Liver (tissue), 9 donors: ENCODE data around the gene ARAF. TPM values are rescaled to one million over a fixed set of nuclear protein-coding genes. Genes with fewer than 3 reads are reported as not detected.
"Not testable (repeated sequence)": the region's sequence is repeated elsewhere in the genome, so short reads cannot be mapped to it uniquely, and the experiment has no call there.

Experiments
- DNase-seq: peaks from one replicate; pipeline ENCODE4 v3.0.0-alpha.2; 2017; ENCODE audit warnings: low spot score
- H3K27ac ChIP-seq, 2 donors: one replicate each; pipeline ENCODE4 v1.7.0; 2013; ENCODE audit warnings: inconsistent platforms in 2 of 2, low read length in 2 of 2, control low read depth in 1 of 2, low read depth in 1 of 2, mild to moderate bottlenecking in 1 of 2
- H3K27me3 ChIP-seq, 4 donors: one replicate each; pipeline versions ENCODE4 v1.6.1 to v1.7.0; 2013; ENCODE audit warnings: low read length in 3 of 4, inconsistent platforms in 1 of 4, mild to moderate bottlenecking in 1 of 4, moderate library complexity in 1 of 4; ENCODE audit not compliant: control insufficient read depth in 4 of 4, insufficient read depth in 4 of 4
- H3K36me3 ChIP-seq, 4 donors: one replicate each; pipeline versions ENCODE4 v1.6.1 to v1.7.0; 2013; ENCODE audit warnings: low read length in 3 of 4, mild to moderate bottlenecking in 3 of 4, low read depth in 1 of 4, moderate library complexity in 1 of 4; ENCODE audit not compliant: control insufficient read depth in 4 of 4, insufficient read depth in 3 of 4
- H3K4me1 ChIP-seq, 4 donors: one replicate each; pipeline versions ENCODE4 v1.6.1 to v1.7.0; 2013; ENCODE audit warnings: low read length in 3 of 4, mild to moderate bottlenecking in 3 of 4, moderate library complexity in 1 of 4; ENCODE audit not compliant: control insufficient read depth in 4 of 4, insufficient read depth in 4 of 4
- H3K4me3 ChIP-seq, 3 donors: one replicate each; pipeline versions ENCODE4 v1.6.1 to v1.7.0; 2013; ENCODE audit warnings: low read length in 3 of 3, control low read depth in 1 of 3, low read depth in 1 of 3, mild to moderate bottlenecking in 1 of 3
- H3K9ac ChIP-seq, 2 donors: one replicate each; pipeline ENCODE4 v1.7.0; 2013; ENCODE audit warnings: low read length in 2 of 2, mild to moderate bottlenecking in 2 of 2, moderate library complexity in 2 of 2, control low read depth in 1 of 2, low read depth in 1 of 2
- H3K9me3 ChIP-seq, 4 donors: one replicate each; pipeline versions ENCODE4 v1.6.1 to v1.7.0; 2013; ENCODE audit warnings: low read length in 3 of 4; ENCODE audit not compliant: control insufficient read depth in 4 of 4
- EGR1 ChIP-seq, 2 donors: IDR thresholded peaks; 2 replicates each; pipeline ENCODE4 v1.6.1; 2016 to 2018; ENCODE audit warnings: antibody characterized with exemption in 2 of 2, low read depth in 2 of 2
- FOXA1 ChIP-seq: IDR thresholded peaks from 2 replicates; pipeline ENCODE4 v1.6.1; 2016; ENCODE audit warnings: antibody characterized with exemption
- FOXA2 ChIP-seq: IDR thresholded peaks from 2 replicates; pipeline ENCODE4 v1.6.1; 2016; ENCODE audit warnings: antibody characterized with exemption
- GABPA ChIP-seq, 2 donors: IDR thresholded peaks in 1 of 2; conservative IDR thresholded peaks in 1 of 2; 2 replicates each; pipeline ENCODE4 v1.6.1; 2016; ENCODE audit warnings: antibody characterized with exemption in 2 of 2, mild to moderate bottlenecking in 1 of 2, moderate library complexity in 1 of 2
- HNF4A ChIP-seq, 2 donors: conservative IDR thresholded peaks; 2 replicates each; pipeline ENCODE4 v1.6.1; 2016; ENCODE audit warnings: antibody characterized with exemption in 2 of 2, mild to moderate bottlenecking in 2 of 2
- HNF4G ChIP-seq: IDR thresholded peaks from 2 replicates; pipeline ENCODE4 v1.6.1; 2016; ENCODE audit warnings: antibody characterized with exemption
- JUND ChIP-seq, 2 donors: IDR thresholded peaks; 2 replicates each; pipeline ENCODE4 v1.6.1; 2016; ENCODE audit warnings: antibody characterized with exemption in 2 of 2
- NR2F2 ChIP-seq: IDR thresholded peaks from 2 replicates; pipeline ENCODE4 v1.6.1; 2016; ENCODE audit warnings: antibody characterized with exemption
- RXRA ChIP-seq, 2 donors: IDR thresholded peaks; 2 replicates each; pipeline ENCODE4 v1.6.1; 2017 to 2018; ENCODE audit warnings: antibody characterized with exemption in 2 of 2, mild to moderate bottlenecking in 1 of 2
- SP1 ChIP-seq: IDR thresholded peaks from 2 replicates; pipeline ENCODE4 v1.6.1; 2018; ENCODE audit warnings: antibody characterized with exemption, mild to moderate bottlenecking
- TAF1 ChIP-seq: conservative IDR thresholded peaks from 2 replicates; pipeline ENCODE4 v1.6.1; 2016; ENCODE audit warnings: antibody characterized with exemption, mild to moderate bottlenecking
- YY1 ChIP-seq: IDR thresholded peaks from 2 replicates; pipeline ENCODE4 v1.6.1; 2016; ENCODE audit warnings: antibody characterized with exemption, mild to moderate bottlenecking
- WGBS: extraction: QIAGEN DNeasy Blood & Tissue Kit; methylation state at CpG from one replicate; pipeline ENCODE4 v1.1.7; 2013; 5-methylcytosine and 5-hydroxymethylcytosine counted together
- polyA plus RNA-seq, 2 donors: library from polyadenylated mRNA; stranded (reverse) in 1 of 2; unstranded in 1 of 2; fragments of 200-250 nt in 1 of 2; fragments of >200 nt in 1 of 2; fragmentation: Nextera tagmentation in 1 of 2; extraction: Ambion mirVana in 1 of 2; gene quantifications; one replicate each; pipeline versions ENCODE4 v1.2.1 to v1.2.3, GENCODE V29; 2013 to 2015
- total RNA-seq, 2 donors: library from RNA; depleted of rRNA; stranded (reverse); fragments of >200 nt; gene quantifications; one replicate each; pipeline ENCODE4 v1.2.3, GENCODE V29; 2014
- TF ChIP-seq, protein P1 (sequence below): IDR thresholded peaks from 2 replicates; pipeline ENCODE4 v1.6.1; 2016; ENCODE audit warnings: antibody characterized with exemption
- TF ChIP-seq, protein P2 (sequence below): IDR thresholded peaks from 2 replicates; pipeline ENCODE4 v1.6.1; 2016; ENCODE audit warnings: antibody characterized with exemption
- TF ChIP-seq, protein P3 (sequence below): IDR thresholded peaks from 2 replicates; pipeline ENCODE4 v1.6.1; 2016; ENCODE audit warnings: antibody characterized with exemption, mild to moderate bottlenecking
- TF ChIP-seq, protein P4 (sequence below): fragments of 150-350 bp; IDR thresholded peaks from 2 replicates; pipeline ENCODE4 v1.5.1; 2017; ENCODE audit warnings: improper control_type of control experiment, low read depth, low read length; ENCODE audit not compliant: missing input control
- donor health status: healthy.
- donor health status: healthy.
- donor health status: healthy.
- donor health status: healthy.
- donor health status: healthy.

The ARAF gene
- total and polyA plus RNA-seq, 4 donors = 16.2 to 59.8 (median 38.9) TPM

DNA sequence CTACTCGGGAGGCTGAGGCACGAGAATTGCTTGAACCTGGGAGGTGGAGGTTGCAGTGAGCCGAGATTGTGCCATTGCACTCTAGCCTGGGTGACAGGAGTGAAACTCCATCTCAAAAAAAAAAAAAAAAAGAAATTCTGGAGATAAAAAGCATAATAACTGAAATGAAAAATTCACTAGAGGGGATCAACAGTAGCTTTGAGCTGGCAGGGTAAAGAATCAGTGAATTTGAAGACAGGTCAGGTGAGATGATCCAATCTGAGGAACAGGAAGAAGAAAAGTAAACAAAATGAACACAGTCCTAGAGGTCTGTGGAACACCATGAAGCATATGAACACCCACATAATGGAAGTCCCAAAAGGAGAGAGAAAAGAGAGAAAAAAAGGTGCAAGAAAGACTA, 36.2 kb downstream of the ARAF start:
- no peak overlapping the region for H3K4me3 ChIP-seq
- H3K9me3 ChIP-seq = peaks cover 0 to 3% (median 1%) of the 10 kb centered on the region in 4 donors
- no peak overlapping the region for H3K9ac ChIP-seq
- WGBS = 96% methylated on average over 3 of the region's 3 CpGs
- no peaks in the 10 kb centered on the region for H3K36me3 ChIP-seq
- no peak overlapping the region for H3K27ac ChIP-seq
- peaks cover 0 to 3% (median 0%) of the 10 kb centered on the region in 4 donors for H3K27me3 ChIP-seq
- no peaks in the 10 kb centered on the region for H3K4me1 ChIP-seq
- no peak for DNase-seq
- TF ChIP-seq, protein P1, sequence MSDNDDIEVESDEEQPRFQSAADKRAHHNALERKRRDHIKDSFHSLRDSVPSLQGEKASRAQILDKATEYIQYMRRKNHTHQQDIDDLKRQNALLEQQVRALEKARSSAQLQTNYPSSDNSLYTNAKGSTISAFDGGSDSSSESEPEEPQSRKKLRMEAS = no peak
- no peak for TF ChIP-seq NR2F2
- no peak for TF ChIP-seq HNF4G
- TF ChIP-seq FOXA1 = no peak
- TF ChIP-seq JUND (IDR thresholded peaks at IDR 0.05) = no peak
- TF ChIP-seq EGR1 (IDR thresholded peaks at IDR 0.05; ENCODE audit: low read depth in 2 of 2) = no peak
- TF ChIP-seq, protein P2, sequence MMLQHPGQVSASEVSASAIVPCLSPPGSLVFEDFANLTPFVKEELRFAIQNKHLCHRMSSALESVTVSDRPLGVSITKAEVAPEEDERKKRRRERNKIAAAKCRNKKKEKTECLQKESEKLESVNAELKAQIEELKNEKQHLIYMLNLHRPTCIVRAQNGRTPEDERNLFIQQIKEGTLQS = no peak
- no peak for TF ChIP-seq FOXA2

DNA sequence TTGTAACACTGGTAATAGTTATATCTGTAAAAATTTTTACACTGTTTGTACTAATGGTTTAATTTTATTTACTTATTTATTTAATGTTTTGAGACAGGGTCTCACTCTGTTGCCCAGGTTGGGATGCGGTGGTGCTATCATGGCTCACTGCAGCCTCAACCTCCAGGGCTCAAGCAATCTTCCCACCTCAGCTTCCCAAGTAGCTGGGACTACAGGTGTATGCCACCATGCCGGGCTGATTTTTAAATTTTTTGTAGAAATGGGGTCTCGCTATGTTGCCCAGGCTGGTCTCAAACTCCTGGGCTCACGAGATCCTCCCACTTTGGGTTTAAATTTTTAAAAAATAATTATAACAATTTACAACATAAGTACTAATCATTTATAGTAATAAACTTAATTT, 42.1 kb downstream of the ARAF start:
- not testable (repeated sequence) for H3K9me3 ChIP-seq, H3K4me3 ChIP-seq, H3K36me3 ChIP-seq, H3K4me1 ChIP-seq, DNase-seq, H3K27me3 ChIP-seq, H3K27ac ChIP-seq, H3K9ac ChIP-seq
- 97% methylated on average over 4 of the region's 4 CpGs for WGBS

DNA sequence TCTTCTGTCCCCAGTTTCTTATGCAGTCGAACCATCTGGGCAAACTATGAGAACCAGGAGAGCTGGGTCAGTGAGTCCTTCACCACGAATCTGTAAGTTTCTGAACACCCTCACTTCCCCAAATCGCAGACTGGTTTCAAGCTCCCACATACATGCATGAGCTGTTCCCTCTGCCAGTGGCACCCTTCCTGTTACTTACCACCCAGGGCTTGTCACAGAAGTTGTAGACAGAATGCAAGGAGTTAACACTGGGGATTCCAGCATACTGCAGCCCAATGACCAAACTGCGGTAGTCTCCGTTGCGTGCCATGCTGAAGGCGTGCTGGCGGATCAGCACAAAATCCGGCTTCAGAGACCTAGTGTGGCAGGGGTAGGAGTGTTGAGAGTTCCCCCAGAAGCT, 44.0 kb downstream of the ARAF start:
- DNase-seq = no peak
- no peaks in the 10 kb centered on the region for H3K4me1 ChIP-seq
- 70% methylated on average over 9 of the region's 9 CpGs for WGBS
- no peak overlapping the region for H3K9ac ChIP-seq
- no peak overlapping the region for H3K4me3 ChIP-seq
- no peaks in the 10 kb centered on the region for H3K9me3 ChIP-seq
- H3K27ac ChIP-seq = no peak overlapping the region
- no peaks in the 10 kb centered on the region for H3K27me3 ChIP-seq
- no peak for TF ChIP-seq SP1
- no peak for TF ChIP-seq EGR1 (IDR thresholded peaks at IDR 0.05; ENCODE audit: low read depth in 2 of 2)
- no peak for TF ChIP-seq RXRA (IDR thresholded peaks at IDR 0.05)
- TF ChIP-seq TAF1 = no peak
- TF ChIP-seq, protein P1 = no peak
- H3K36me3 ChIP-seq = no peaks in the 10 kb centered on the region

DNA sequence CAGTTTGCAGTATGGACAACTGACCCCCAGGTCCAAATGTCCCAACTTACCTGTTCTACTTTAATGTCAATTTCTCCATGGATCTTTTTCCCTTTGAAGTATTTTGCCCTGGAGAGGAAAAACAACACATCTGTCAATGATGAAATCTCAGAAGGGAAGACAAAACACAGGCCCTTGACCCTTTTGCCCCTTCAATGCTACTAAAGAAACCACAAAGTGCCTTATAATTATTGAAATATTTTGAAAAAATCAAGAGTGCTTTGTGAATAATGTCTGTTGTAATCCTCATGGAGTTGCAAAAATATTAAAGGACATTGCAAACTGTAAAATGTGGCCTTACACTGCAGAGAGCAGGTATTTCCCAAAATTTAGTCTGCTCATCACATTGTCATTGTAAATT, 46.1 kb downstream of the ARAF start:
- no peaks in the 10 kb centered on the region for H3K36me3 ChIP-seq
- H3K4me1 ChIP-seq = no peaks in the 10 kb centered on the region
- no peak overlapping the region for H3K4me3 ChIP-seq
- no peak for DNase-seq
- H3K27ac ChIP-seq = no peak overlapping the region
- no peaks in the 10 kb centered on the region for H3K9me3 ChIP-seq
- H3K9ac ChIP-seq = no peak overlapping the region
- H3K27me3 ChIP-seq = no peaks in the 10 kb centered on the region
- TF ChIP-seq TAF1 (no peak), HNF4A (conservative IDR thresholded peaks at IDR 0.05) (no peak), GABPA (IDR thresholded peaks at IDR 0.05 in 1 of 2, conservative IDR thresholded peaks at IDR 0.05 in 1 of 2) (no peak), HNF4G (no peak), NR2F2 (no peak), RXRA (IDR thresholded peaks at IDR 0.05) (no peak), YY1 (no peak), FOXA1 (no peak), JUND (IDR thresholded peaks at IDR 0.05) (no peak)
- TF ChIP-seq, protein P3, sequence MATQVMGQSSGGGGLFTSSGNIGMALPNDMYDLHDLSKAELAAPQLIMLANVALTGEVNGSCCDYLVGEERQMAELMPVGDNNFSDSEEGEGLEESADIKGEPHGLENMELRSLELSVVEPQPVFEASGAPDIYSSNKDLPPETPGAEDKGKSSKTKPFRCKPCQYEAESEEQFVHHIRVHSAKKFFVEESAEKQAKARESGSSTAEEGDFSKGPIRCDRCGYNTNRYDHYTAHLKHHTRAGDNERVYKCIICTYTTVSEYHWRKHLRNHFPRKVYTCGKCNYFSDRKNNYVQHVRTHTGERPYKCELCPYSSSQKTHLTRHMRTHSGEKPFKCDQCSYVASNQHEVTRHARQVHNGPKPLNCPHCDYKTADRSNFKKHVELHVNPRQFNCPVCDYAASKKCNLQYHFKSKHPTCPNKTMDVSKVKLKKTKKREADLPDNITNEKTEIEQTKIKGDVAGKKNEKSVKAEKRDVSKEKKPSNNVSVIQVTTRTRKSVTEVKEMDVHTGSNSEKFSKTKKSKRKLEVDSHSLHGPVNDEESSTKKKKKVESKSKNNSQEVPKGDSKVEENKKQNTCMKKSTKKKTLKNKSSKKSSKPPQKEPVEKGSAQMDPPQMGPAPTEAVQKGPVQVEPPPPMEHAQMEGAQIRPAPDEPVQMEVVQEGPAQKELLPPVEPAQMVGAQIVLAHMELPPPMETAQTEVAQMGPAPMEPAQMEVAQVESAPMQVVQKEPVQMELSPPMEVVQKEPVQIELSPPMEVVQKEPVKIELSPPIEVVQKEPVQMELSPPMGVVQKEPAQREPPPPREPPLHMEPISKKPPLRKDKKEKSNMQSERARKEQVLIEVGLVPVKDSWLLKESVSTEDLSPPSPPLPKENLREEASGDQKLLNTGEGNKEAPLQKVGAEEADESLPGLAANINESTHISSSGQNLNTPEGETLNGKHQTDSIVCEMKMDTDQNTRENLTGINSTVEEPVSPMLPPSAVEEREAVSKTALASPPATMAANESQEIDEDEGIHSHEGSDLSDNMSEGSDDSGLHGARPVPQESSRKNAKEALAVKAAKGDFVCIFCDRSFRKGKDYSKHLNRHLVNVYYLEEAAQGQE = no peak
- TF ChIP-seq, protein P2 = no peak
- TF ChIP-seq, protein P4, sequence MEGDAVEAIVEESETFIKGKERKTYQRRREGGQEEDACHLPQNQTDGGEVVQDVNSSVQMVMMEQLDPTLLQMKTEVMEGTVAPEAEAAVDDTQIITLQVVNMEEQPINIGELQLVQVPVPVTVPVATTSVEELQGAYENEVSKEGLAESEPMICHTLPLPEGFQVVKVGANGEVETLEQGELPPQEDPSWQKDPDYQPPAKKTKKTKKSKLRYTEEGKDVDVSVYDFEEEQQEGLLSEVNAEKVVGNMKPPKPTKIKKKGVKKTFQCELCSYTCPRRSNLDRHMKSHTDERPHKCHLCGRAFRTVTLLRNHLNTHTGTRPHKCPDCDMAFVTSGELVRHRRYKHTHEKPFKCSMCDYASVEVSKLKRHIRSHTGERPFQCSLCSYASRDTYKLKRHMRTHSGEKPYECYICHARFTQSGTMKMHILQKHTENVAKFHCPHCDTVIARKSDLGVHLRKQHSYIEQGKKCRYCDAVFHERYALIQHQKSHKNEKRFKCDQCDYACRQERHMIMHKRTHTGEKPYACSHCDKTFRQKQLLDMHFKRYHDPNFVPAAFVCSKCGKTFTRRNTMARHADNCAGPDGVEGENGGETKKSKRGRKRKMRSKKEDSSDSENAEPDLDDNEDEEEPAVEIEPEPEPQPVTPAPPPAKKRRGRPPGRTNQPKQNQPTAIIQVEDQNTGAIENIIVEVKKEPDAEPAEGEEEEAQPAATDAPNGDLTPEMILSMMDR = no peak
